Muscle of back (tissue), 13 donors: ENCODE measurements around the gene HSBP1L1. TPM values are rescaled to one million over a fixed set of nuclear protein-coding genes. Genes with fewer than 3 reads are reported as not detected.

Source experiments
- DNase-seq, 3 donors: peaks; one replicate each; pipeline versions ENCODE4 v3.0.0 to v3.0.0-alpha.2; 2013
- long read RNA-seq, 9 donors: transcript quantifications; one replicate each; lab custom pipeline, GENCODE V29; 2026
- polyA plus RNA-seq, 10 donors: library from polyadenylated mRNA; unstranded; fragments of 120-200 nt; gene quantifications; one replicate each; pipeline ENCODE4 v1.2.1, GENCODE V29; 2013; ENCODE audit not compliant: insufficient read length in 10 of 10

HSBP1L1 gene
- polyA plus RNA-seq = 1 to 10 TPM; 1.3 to 5.6 (median 3.7) TPM
- long read RNA-seq, donor 1, transcript HSBP1L1-204 (1 exons, 775 nt) = major isoform, 7 of 9 reads
- long read RNA-seq, donor 1, partial matches to known transcripts = 0 of 9 reads
- long read RNA-seq, donor 1, other reads (novel, unspliced or antisense) = 0 of 9 reads
- long read RNA-seq, donor 2, transcript HSBP1L1-204 (1 exons, 775 nt) = major isoform, 10 of 11 reads
- long read RNA-seq, donor 2, partial matches to known transcripts = 0 of 11 reads
- long read RNA-seq, donor 2, other reads (novel, unspliced or antisense) = 0 of 11 reads
- long read RNA-seq, donor 3 = 0 reads
- long read RNA-seq, donor 4, partial matches to known transcripts = 0 of 3 reads
- long read RNA-seq, donor 4, other reads (novel, unspliced or antisense) = 0 of 3 reads
- long read RNA-seq, donor 5, transcript HSBP1L1-204 (1 exons, 775 nt) = major isoform, 8 of 9 reads
- long read RNA-seq, donor 5, partial matches to known transcripts = 0 of 9 reads
- long read RNA-seq, donor 5, other reads (novel, unspliced or antisense) = 0 of 9 reads
- long read RNA-seq, donor 6, transcript HSBP1L1-204 (1 exons, 775 nt) = major isoform, 11 of 201 reads
- long read RNA-seq, donor 6, partial matches to known transcripts = 35 of 201 reads
- long read RNA-seq, donor 6, other reads (novel, unspliced or antisense) = 155 of 201 reads
- long read RNA-seq, donor 7, partial matches to known transcripts = 8 of 178 reads
- long read RNA-seq, donor 7, other reads (novel, unspliced or antisense) = 167 of 178 reads
- long read RNA-seq, donor 8, partial matches to known transcripts = 0 of 4 reads
- long read RNA-seq, donor 8, other reads (novel, unspliced or antisense) = 0 of 4 reads
- long read RNA-seq, donor 9, partial matches to known transcripts = 0 of 1 reads
- long read RNA-seq, donor 9, other reads (novel, unspliced or antisense) = 0 of 1 reads

DNA sequence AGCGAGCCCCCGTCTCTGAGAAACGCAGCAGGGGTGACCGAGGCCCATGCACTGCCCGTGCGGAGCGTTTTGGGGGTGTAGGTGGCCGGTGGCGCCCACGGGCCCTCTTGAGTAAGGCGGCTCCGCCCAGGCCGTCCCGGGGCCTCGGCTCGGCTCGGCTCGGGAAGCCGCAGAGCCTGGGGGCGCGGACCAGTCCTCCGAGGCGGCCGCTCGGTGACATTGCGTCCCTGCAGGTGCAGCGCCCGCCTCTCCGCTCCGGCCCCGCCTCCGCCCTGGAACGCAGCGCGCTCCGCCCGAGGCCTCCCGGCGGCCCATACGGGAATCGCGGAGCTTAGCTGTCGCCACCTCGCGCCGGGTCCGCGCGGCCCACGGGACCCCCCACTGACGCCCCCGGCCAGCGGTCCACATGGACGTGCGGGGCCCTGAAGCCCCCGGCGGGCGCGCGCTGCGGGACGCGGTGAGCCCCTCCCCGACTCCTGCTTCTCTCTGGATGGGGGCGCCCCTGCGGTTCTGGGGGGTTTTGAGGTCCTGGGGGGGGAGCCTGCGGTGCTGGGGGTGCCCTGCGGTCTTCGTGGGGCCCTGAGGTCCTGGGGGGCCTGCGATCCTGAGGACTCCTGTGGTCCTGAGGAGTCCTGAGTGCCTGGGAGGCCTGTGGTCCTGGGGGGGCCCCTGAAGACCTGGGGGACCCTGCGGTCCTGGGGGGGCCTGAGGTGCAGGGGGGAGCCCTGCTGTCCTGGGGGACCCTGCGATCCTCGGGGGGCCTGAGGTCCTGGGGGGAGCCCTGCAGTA, at the start of gene HSBP1L1:
Gene HSBP1L1 (plus strand): TSS at position 314 of the 789 bp plus-strand sequence. CDS start 93 bp downstream, at position 407.
- peak in 1 of 3 donors; percentile 68 for DNase-seq

DNA sequence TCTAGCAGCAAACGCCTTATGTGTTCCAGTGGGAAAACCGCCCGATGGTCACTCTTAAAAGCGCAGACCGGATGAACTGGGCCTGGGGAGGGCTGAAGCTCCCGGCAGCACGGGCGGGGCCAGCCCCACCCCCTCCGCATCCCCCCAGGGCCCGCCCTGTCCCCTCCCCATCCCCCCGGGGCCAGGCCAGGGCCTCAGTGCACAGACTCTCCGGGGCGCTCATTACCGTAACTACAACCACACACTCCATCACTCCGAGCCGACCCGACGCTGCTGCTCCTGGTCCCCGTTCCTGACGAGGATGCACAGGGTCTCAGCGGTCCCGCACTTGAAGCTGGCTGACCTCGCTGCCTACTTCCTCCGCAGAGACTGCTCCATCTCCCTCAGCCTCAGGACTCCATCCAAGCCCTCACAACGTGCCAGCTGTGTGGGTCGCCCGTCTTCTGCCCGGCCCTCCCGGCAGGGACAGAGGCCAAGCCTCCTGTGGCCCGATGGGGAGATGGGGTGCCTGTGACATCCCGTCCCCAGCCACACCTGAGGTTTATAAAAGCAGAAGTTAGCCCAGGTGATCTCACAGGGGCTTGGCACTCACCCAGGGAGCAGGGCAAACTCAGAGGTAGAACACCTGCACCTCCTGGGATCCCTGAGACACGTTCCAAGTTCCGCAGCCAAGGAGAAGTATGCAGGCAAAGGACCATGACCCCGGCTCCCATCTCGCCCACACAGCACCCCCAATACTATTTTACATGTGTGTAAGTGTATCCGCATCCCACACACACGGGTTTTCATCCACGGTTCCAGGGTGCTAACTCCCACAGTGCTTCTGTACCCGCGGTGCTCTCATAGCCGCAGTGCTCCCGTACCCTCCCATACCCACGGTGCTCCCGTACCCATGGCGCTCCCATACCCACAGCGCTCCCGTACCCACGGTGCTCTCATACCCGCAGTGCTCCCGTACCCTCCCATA, 49.0 kb upstream of the HSBP1L1 start:
- DNase-seq = no peak

DNA sequence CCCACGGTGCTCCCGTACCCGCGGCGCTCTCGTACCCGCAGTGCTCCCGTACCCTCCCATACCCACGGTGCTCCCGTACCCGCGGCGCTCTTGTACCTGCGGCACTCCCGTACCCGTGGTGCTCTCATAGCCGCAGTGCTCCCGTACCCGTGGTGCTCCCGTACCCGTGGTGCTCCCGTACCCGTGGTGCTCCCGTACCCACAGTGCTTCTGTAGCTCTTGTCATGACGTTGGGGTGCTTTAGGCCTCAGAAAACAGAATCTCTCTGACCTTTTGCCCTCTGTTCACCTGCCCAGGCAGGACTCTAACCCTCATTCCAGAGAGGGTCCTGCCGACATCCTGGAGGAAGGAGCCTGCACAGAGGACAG, 48.3 kb upstream of the HSBP1L1 start:
- no peak for DNase-seq

DNA sequence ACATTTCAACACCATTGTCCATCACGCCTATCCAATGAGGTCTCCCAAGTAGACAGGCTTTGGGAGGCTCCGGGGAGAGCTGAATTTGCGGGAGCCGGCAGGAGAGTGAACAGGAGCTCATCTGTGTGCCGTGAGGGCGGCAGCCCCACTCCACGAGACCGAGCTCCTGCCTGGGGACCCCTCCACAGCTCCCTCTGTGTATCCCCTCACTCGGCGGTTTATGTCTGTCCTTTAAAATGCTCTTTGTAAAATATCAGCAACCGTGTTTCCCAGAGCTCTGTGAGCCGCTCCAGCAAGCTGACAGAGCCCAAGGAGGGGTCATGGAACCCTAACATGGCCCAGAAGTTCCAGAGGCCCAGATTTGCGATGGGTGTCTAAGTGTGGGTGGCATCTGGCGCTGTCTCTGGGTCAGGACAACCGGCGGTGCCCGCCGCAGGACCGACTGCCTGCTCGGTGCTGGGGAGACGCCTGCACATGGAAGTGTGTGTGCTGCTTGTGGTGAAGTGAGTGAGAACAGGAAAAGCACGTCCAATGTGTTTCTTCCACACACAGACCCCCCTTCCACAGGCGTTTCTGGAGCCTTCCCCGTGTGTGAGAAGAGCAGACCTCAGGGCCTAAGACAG, 47.8 kb upstream of the HSBP1L1 start:
- DNase-seq = no peak

DNA sequence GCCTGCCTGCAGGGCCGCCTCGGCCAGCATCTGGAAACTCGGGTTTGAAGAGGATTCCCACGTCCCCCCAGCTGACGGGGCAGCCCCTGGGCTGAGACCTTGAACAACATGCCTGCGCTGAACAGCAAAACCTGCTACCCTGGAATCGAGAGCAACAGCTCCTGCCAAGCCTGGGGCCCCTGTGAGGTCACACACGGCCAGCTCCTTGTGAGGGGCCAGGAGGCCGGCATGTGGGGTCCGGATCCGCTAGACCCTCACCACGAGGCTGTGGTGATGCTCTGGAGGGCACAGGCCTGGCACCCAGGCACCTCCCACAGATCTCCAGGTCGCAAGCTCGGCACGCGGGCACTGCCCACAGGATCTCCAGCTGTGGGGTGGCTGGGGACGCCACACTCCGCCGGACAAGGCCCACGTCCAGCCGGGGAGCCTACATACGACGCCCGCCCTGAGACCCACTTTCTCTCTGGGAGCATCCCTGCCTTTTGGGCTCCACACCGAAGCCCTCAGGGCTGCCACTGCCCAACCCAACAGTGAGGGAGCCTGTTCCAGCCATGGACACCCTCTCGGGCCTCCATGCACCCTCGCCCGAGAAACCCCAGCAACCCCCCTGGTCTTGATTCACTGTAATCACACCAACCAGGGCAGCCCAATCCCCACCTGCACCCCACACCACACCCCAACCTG, 47.1 kb upstream of the HSBP1L1 start:
- DNase-seq = no peak

DNA sequence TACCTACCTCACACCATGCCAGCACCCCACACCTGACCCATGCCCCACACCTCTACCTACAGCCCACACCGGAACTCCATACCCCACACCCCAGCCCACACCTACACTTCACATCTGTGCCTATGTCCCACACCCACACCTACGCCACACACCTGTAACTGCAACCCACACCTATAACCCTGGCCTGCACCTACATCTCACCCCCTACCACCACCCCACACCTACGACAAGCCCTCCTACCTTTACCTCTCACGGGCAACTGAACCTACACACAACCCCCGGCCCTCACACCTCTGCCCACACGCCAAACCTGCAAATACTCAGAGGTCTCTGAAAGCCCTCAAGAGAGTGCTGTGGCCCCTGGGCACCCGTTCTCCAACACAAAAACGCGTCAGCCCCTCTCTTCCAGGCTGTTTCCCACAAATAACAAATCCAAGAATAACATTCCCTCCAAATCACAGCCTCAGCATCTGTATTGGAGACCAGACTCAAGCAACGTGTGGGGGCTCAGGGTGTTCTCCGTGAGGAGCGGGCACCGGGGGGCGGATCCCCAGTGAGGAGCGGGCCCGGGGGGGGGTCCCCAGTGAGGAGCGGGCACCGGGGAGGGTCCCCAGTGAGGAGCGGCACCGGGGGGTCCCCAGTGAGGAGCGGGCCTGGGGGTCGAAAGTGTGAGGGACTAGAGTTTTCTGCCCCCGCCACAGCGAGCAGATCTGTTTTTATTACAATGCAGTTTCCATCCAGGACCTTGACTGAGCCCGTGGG, 46.4 kb upstream of the HSBP1L1 start:
- no peak for DNase-seq

DNA sequence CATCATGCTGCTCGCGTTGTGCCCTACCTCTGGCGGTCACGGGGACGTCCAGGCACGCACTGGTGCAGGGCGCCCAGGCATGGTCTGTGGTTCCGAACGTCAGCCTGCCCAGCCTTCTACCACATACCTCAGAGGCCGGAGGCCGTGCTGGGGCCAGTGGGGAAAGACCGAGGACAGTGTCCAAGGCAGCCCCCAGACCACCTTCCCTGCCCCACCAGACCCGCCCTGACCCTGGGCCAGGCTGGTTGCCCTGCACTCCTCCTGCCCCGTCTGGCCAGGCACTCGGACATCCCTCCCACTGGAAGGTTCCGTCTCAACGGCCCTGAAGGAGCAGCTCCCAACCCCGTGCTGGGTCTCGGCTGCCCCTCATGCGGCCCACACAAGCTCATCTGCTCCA, 45.8 kb upstream of the HSBP1L1 start:
- DNase-seq = no peak

DNA sequence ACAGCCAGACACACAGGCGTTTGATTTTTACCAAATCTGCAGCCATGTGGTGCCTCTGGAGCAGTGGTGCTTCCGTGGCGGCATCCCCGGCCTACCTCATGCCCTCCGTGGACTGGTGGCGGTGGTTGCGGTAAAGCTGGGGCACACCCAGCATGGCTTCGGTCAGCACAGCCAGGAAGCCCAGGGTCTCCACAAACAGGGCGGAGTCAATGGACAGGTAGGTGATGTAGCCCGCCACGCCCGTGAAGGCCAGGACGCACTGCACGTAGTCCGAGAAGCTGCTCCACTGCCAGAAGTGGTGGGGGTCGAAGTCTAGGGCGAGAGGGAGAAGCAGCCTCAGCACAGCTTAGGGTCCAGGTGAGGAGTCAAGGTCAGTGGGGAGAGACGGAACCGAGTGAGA, 45.4 kb upstream of the HSBP1L1 start:
- no peak for DNase-seq

DNA sequence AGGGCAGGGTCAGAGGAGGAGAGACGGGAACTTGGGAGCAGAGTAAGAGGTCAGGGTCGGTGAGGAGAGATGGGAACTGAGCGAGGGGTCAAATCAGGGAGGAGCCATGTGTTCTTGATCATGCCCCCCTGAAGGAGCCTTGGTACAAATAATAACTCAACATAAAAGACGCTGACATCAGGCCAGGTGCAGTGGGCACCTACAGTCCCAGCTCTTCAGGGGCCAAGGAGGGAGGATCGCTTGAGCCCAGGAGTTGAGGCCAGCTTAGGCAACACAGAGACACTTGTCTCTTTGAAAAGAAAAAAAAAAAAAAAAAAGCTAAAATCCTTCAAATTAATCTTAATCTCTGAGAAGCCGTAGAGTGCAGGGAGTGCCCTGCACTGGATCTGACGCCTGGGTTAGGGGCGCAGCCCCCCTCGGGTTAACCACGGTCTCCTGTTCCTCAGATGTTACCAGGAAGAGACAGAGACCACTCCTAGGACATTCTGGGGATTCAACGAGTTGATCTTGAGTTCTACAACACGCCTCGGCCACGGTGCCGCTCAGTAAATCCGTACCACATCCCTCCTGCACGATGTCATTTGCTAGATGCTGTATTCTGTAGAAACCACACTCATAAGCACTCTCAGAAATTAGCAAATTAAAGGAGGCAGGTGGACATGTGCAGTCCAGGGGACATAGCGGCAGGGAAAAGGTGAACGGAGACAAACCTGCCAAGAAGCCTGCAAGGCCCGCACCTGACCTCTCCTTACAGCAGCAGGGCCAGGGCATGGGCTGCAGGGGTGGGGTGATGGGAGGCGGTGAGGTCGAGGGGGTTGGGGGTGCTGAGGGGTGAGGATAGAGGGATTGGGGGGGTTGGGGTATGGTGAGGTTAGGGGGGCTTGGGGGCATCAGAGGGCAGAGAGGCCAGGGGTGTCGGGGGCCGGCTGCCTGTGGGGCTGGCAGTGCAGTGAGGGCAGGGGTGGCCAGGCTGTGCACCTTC, 42.2 kb upstream of the HSBP1L1 start:
- DNase-seq = no peak

DNA sequence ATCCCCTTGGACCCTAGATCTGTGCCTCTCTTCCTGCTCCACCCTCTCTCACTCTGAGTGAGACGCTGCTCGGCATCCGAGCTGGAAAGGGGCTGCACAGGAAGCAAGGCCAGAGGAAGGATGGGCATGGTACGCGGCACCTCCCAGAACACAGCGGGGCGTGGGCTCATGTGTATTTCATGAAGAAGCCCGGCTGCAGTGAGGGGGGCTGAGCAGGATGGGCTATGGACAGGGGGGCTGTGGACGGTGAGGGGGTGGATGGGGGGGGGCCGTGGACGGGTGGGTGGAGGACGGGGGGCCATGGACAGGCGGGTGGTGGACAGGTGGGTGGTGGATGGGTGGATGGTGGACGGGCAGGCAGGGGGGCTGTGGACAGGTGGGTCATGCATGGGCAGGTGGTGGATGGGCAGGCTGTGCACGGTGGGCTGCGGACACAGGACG, 41.5 kb upstream of the HSBP1L1 start:
- no peak for DNase-seq

DNA sequence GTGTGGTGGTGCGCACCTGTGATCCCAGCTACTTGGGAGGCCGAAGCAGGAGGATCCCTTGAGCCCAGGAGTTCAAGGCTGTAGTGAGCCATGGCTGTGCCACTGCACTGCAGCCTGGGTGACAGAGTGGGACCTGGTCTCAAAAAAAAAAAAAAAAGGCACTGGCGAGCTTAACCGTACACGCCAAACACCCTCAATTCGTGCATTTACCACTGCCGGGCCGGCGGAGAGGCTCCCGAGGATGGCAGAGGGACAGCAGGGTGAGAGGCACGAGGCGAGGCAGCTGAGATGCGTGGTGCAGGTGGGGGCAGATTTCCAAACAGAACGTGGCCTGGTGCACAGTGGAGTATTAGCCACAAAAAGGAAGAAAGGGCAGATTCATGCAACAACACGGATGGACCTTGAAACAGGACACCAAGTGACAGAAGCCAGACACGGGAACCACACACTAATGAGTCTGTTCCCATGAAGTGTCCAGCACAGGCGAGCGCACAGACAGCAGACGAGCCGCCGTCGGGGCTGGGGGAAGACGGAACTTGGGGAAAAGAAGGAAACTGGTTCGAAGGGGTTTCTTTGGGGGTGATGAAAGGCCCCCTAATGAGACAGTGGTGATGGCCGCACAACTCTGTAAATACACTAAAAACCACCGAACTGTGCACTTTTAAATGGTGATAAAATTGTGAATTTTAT, 40.4 kb upstream of the HSBP1L1 start:
- no peak for DNase-seq

DNA sequence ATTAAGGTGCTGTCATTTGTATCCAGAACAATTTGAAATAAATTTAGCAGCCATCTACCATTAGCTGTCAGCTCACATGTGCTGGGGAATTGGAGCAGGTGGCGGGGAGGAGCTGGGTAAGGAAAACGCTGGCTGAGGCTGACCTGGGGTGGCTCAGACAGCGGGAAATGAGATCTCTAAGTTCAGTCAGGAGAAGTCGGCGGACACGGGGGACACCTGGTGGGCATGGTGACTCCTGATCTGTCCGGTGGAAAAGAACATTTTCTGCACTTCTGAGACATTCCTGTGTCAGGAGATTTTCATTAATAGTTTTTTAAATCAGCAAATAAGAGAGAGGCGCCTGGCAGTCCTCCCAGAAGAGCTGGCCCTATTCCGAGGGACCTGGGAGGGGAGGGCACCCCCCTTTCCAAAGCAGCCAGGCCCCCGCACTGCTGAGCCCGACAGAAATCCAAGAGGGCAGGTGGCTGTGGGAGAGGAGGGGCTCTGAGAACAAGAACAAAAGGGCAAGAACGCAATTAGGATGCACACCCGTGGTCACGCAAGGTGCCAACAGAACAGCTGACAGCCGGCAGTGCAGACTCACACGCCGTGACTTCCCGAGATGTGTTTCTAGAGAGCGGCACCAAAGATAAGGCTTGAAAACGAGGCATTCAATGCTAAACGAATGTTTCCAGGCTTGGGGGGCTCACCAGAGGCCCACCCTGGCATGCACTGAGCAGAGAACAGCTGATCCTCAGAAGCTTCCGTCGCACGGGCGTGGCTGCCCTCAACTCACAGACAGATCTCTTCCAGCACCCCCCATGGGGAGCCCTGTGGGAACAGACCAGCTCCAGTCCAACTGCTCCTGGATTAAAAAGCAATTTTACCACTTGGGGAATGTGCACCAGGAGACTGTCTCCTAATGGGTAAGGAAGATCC, 39.4 kb upstream of the HSBP1L1 start:
- peak; percentile 49 to 63 (median 61) for DNase-seq

DNA sequence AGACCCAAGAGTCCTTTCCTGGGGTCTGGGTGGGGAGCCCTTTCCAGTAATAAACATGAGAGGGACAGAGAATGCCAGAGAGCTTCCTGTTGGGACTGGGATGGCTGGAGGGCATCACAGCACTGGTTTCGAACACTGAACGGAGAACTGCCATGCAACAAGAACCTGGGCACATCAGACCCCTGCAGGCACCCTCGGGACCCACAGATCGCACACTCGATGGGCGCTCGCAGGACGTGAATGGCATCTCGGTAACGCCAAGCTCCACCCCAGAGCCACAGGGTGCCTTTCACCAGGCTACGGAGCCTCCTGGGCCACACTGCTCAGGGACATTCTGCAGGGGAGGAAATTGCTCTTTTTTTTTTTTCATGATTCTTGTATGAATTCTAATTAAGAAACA, 38.1 kb upstream of the HSBP1L1 start:
- no peak for DNase-seq

DNA sequence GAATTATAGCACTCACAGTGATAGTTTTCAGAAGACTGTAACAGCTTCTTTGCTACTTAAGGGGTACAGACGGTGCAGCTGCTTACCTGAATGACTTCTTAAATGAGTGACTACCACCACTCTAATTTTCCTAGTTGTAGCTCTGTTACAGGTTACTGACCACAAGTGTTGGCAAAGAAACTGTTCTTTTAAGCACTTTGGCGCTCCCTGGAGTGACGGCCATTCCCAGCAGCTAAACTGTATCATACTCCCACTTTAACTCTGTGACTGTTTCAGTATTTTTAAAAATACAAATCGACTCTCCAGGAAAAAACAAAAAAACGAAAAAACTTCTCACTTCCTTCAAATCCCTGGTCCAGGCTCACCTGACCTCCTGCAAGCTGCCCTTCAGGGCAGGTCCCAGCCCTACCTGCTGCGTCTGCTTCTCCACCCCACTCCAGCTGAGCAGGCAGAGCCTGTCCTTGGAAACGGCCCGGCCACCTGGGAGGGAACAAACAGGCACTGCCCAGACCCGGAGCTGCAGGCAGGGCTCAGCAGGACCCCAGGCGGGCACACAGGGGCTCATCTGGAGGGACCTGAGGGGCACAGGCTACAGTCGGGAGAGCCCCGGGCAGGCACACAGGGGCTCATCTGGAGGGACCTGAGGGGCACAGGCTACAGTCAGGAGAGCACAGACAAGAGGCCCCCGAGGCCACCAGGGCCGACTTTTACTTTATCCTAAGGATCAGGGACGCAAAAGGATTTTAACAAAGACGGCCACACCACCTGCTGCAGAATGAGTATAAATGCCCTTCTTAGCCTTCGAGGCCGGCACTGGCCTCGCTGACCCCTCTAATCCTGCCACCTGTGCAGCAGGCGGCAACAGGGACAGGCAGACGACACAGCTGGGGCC, 37.5 kb upstream of the HSBP1L1 start:
- no peak for DNase-seq
